Suprapubic skin (tissue), 4 donors: ENCODE data around the gene VWA2.

ENCODE experiments used
- CTCF ChIP-seq, 2 donors: fragments of 200-600 bp in 1 of 2; fragments of 450-650 bp in 1 of 2; sonication (generic) in 1 of 2; IDR thresholded peaks; one replicate each; pipeline ENCODE4 v1.5.1; 2016 to 2019; ENCODE audit warnings: antibody characterized with exemption in 2 of 2, mild to moderate bottlenecking in 1 of 2, moderate library complexity in 1 of 2
- EP300 ChIP-seq: sonication (generic); formaldehyde crosslinking; IDR thresholded peaks from one replicate; pipeline ENCODE4 v1.6.1; 2017; ENCODE audit warnings: antibody characterized with exemption
- POLR2A ChIP-seq, 2 donors: fragments of 450-650 bp; IDR thresholded peaks; one replicate each; pipeline ENCODE4 v1.6.1; 2017; ENCODE audit warnings: antibody characterized with exemption in 2 of 2, mild to moderate bottlenecking in 2 of 2, moderate library complexity in 2 of 2
- POLR2AphosphoS5 ChIP-seq, 3 donors: sonication (generic); formaldehyde crosslinking; IDR thresholded peaks; one replicate each; pipeline ENCODE4 v1.6.1; 2017; ENCODE audit warnings: antibody characterized with exemption in 3 of 3

GRCh38 chr10:114258274-114258840 lies 19.3 kb downstream of the VWA2 start:
- TF ChIP-seq CTCF (IDR thresholded peaks at IDR 0.05) (no peak), POLR2A (IDR thresholded peaks at IDR 0.05) (no peak), EP300 (no peak), POLR2AphosphoS5 (IDR thresholded peaks at IDR 0.05) (no peak)
